ENCODE results near the gene HIPK1. TPM values are rescaled to one million over a fixed set of nuclear protein-coding genes. Genes with fewer than 3 reads are reported as not detected.

Gene HIPK1
- total RNA-seq, 5 donors from 2014 or later (not counting 1 experiment from before 2014, with no cell fraction given), result 99.5 to 189 (median 103) TPM

DNA sequence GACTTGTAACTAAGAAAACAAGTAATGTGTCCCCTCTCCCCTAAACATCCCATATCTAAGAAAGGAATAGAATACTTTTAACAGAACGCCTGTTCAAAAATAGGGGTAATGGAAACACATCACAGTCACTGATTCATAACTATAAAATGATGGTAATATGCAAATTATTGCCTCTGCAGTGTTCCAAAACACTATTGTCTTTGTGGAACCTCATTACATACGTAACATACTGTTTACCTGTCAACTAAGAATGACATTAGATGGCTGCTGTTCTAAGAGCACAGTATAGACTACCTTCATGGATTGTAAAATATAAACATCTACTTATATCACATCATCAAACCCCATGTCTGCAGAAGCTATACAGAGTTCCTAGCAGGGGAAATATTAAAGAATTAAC is 38.3 kb upstream of the HIPK1 start:
- no peak for DNase-seq
- Histone ChIP-seq H3K4me1 (ENCODE audit: control insufficient read depth in 1 of 2, extremely low read depth in 1 of 2, insufficient read depth in 2 of 2, low read length in 2 of 2) (peaks cover 2 to 6% of the 10 kb centered on the region in 2 experiments), H3K27ac (ENCODE audit: low read length) (no peak overlapping the region), H3K36me3 (ENCODE audit: control insufficient read depth in 2 of 2, extremely low read depth in 1 of 2, insufficient read depth in 1 of 2, low read length in 1 of 2) (peaks cover 12 to 16% of the 10 kb centered on the region in 2 donors), H3K27me3 (replicated peaks in 1 of 2; ENCODE audit: control insufficient read depth in 2 of 2, extremely low read depth in 1 of 2, insufficient read depth in 2 of 2, low read length in 1 of 2) (no peaks in the 10 kb centered on the region), H3K9me3 (no peaks in the 10 kb centered on the region), H3K4me3 (ENCODE audit: control insufficient read depth in 1 of 2, extremely low read depth in 1 of 2, low read length in 1 of 2) (no peak overlapping the region)
- POLR2A ChIA-PET, result interaction anchor here in 1 of 2 donors (0.5 kb wide), 1 partner anchor 40 kb away, joined by 3 read pairs; no protein-coding TSS in a partner anchor
- Mint-ChIP-seq H3K27ac (peak overlapping the region in 1 of 2 donors; percentile 3), H3K4me1 (peaks cover 19 to 30% (median 29%) of the 10 kb centered on the region in 3 donors), H3K9me3 (no peaks in the 10 kb centered on the region), H3K27me3 (no peaks in the 10 kb centered on the region), H3K4me3 (no peak overlapping the region), H3K36me3 (peaks cover 14% of the 10 kb centered on the region)
- no CpG with 5 or more reads among the region's 2 CpGs for WGBS (ENCODE audit: insufficient coverage)
- CTCF ChIA-PET, result interaction anchor here in 1 of 2 donors (0.6 to 1.7 kb wide), 5 partner anchors 13 to 187 kb away, joined by 3 to 6 read pairs (median 5); partner anchors contain the start of genes AP4B1 and OLFML3
- ATAC-seq (replicated peaks in 1 of 4), result no peak

DNA sequence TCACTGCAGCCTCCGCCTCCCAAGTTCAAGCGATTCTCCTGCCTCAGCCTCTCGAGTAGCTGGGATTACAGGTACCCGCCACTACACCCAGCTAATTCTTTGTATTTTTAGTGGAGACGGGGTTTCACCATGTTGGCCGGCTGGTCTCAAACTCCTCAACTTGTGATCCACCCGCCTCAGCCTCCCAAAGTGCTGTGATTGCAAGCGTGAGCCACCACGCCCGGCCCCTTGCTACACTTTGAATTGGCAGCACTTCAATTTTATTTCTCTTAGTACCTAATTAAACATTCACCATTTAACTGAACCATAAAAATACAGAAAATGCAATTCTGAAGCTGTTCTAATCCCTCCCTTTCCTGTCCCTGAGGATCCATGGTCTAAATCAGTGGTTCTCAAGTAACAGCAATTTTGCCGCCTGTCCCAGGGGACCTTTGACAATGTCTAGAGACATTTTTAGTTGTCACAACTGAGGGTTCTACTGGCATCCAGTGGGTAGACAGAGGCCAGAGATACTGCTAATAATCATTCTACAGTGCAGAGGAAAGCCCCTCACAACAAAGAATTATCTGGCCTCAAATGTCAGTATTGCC is 37.4 kb upstream of the HIPK1 start:
- Histone ChIP-seq H3K4me3 (ENCODE audit: control insufficient read depth in 1 of 2, extremely low read depth in 1 of 2, low read length in 1 of 2) (no peak overlapping the region), H3K27ac (ENCODE audit: low read length) (no peak overlapping the region), H3K4me1 (ENCODE audit: control insufficient read depth in 1 of 2, extremely low read depth in 1 of 2, insufficient read depth in 2 of 2, low read length in 2 of 2) (peaks cover 2 to 5% of the 10 kb centered on the region in 2 experiments), H3K36me3 (ENCODE audit: control insufficient read depth in 2 of 2, extremely low read depth in 1 of 2, insufficient read depth in 1 of 2, low read length in 1 of 2) (peaks cover 12 to 25% of the 10 kb centered on the region in 2 donors), H3K9me3 (no peaks in the 10 kb centered on the region), H3K27me3 (replicated peaks in 1 of 2; ENCODE audit: control insufficient read depth in 2 of 2, extremely low read depth in 1 of 2, insufficient read depth in 2 of 2, low read length in 1 of 2) (no peaks in the 10 kb centered on the region)
- DNase-seq, result no peak
- ChIA-PET POLR2A (interaction anchor here (0.5 to 0.7 kb wide), 2 partner anchors 16 to 39 kb away, joined by 3 to 12 read pairs; no protein-coding TSS in a partner anchor), CTCF (interaction anchor here (0.7 to 1.3 kb wide), 3 partner anchors 13 to 135 kb away, joined by 3 to 4 read pairs (median 3); no protein-coding TSS in a partner anchor)
- Mint-ChIP-seq H3K36me3 (peaks cover 23% of the 10 kb centered on the region), H3K4me1 (peaks cover 13 to 24% (median 22%) of the 10 kb centered on the region in 3 donors), H3K4me3 (no peak overlapping the region), H3K27me3 (no peaks in the 10 kb centered on the region), H3K9me3 (no peaks in the 10 kb centered on the region), H3K27ac (peak overlapping the region in 1 of 2 donors; percentile 39)
- no peak for ATAC-seq (replicated peaks in 1 of 4)
- 95% methylated on average over 8 of the region's 11 CpGs for WGBS (ENCODE audit: insufficient coverage)

DNA sequence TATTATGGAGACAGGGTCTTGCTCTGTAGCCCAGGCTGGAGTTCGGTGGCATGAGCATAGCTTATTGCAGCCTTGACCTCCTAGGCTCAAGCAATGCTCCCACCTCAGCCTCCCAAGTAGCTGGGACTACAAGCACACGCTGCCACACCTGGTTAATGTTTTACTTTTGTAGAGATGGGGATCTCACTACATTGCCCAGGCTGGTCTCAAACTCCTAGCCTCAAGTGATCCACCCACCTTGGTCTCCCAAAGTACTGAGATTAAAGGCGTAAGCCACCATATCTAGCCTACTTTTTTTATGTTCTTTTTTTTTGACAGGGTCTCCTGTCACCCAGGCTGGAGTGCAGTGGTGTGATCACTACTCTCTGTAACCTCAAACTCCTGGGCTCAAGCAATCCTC is 35.9 kb upstream of the HIPK1 start:
- CTCF ChIA-PET, result interaction anchor here in 1 of 2 donors (0.6 to 0.7 kb wide), 3 partner anchors 51 to 90 kb away, joined by 3 to 7 read pairs (median 4); no protein-coding TSS in a partner anchor
- H3K36me3 Mint-ChIP-seq, result peaks cover 35% of the 10 kb centered on the region

DNA sequence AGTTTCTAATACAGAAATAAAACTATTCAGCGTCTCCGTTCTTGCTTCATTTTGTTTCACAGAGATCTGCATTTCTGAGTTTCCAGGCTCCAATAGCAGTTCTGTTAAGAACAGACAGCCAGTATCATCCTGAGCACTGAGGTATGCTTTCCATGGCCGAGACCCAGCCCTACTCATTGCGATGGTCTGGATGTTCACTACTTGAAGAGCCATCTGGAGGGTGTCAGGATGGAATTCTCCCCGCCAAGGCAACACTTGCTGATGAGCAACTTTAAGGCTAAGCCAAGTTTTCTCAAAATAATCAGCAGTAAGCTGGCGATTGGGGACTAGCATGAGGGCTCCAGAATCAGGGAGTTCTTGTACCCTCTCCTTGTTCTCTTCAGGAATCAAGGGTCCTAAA is 34.0 kb upstream of the HIPK1 start:
- H3K4me3 ChIP-seq (ENCODE audit: control insufficient read depth in 1 of 2, extremely low read depth in 1 of 2, low read length in 1 of 2), result no peak overlapping the region
- ChIA-PET CTCF (no interaction called here), POLR2A (interaction anchor here (1.2 to 1.7 kb wide), 2 partner anchors 9 kb away, joined by 3 to 8 read pairs; partner anchors contain the start of gene AP4B1 (in 1 of the 2))
- peaks cover 9 to 54% of the 10 kb centered on the region in 2 donors for H3K36me3 ChIP-seq (ENCODE audit: control insufficient read depth in 2 of 2, extremely low read depth in 1 of 2, insufficient read depth in 1 of 2, low read length in 1 of 2)
- no peaks in the 10 kb centered on the region for H3K27me3 ChIP-seq (replicated peaks in 1 of 2; ENCODE audit: control insufficient read depth in 2 of 2, extremely low read depth in 1 of 2, insufficient read depth in 2 of 2, low read length in 1 of 2)
- Mint-ChIP-seq H3K4me1 (peaks cover 24 to 28% (median 27%) of the 10 kb centered on the region in 3 donors), H3K4me3 (no peak overlapping the region), H3K36me3 (peaks cover 52% of the 10 kb centered on the region), H3K27me3 (no peaks in the 10 kb centered on the region), H3K9me3 (no peaks in the 10 kb centered on the region), H3K27ac (peak overlapping the region in 1 of 2 donors; percentile 45)
- DNase-seq, result no peak
- 100% methylated on average over 5 of the region's 6 CpGs for WGBS (ENCODE audit: insufficient coverage)
- H3K9me3 ChIP-seq, result no peaks in the 10 kb centered on the region
- no peak overlapping the region for H3K27ac ChIP-seq (ENCODE audit: low read length)
- H3K4me1 ChIP-seq (ENCODE audit: control insufficient read depth in 1 of 2, extremely low read depth in 1 of 2, insufficient read depth in 2 of 2, low read length in 2 of 2), result no peaks in the 10 kb centered on the region
- ATAC-seq (replicated peaks in 1 of 4), result no peak

More for the DNA sequence above, 35.9 kb upstream of the HIPK1 start:
- peak overlapping the region in 1 of 2 donors; percentile 18 for H3K27ac Mint-ChIP-seq
- H3K9me3 ChIP-seq, result no peaks in the 10 kb centered on the region
- H3K9me3 Mint-ChIP-seq, result no peaks in the 10 kb centered on the region
- peaks cover 6 to 16% (median 14%) of the 10 kb centered on the region in 3 donors for H3K4me1 Mint-ChIP-seq
- H3K4me1 ChIP-seq (ENCODE audit: control insufficient read depth in 1 of 2, extremely low read depth in 1 of 2, insufficient read depth in 2 of 2, low read length in 2 of 2), result no peaks in the 10 kb centered on the region
- H3K27me3 Mint-ChIP-seq, result no peaks in the 10 kb centered on the region
- POLR2A ChIA-PET, result interaction anchor here in 1 of 2 donors (0.6 kb wide), 1 partner anchor 55 kb away, joined by 9 read pairs; no protein-coding TSS in a partner anchor
- no CpG with 5 or more reads among the region's 3 CpGs for WGBS (ENCODE audit: insufficient coverage)
- H3K36me3 ChIP-seq (ENCODE audit: control insufficient read depth in 2 of 2, extremely low read depth in 1 of 2, insufficient read depth in 1 of 2, low read length in 1 of 2), result peaks cover 12 to 39% of the 10 kb centered on the region in 2 donors
- H3K27ac ChIP-seq (ENCODE audit: low read length), result no peak overlapping the region
- ATAC-seq (replicated peaks in 1 of 4), result no peak
- no peaks in the 10 kb centered on the region for H3K27me3 ChIP-seq (replicated peaks in 1 of 2; ENCODE audit: control insufficient read depth in 2 of 2, extremely low read depth in 1 of 2, insufficient read depth in 2 of 2, low read length in 1 of 2)
- no peak overlapping the region for H3K4me3 Mint-ChIP-seq
- no peak for DNase-seq
- no peak overlapping the region for H3K4me3 ChIP-seq (ENCODE audit: control insufficient read depth in 1 of 2, extremely low read depth in 1 of 2, low read length in 1 of 2)

DNA sequence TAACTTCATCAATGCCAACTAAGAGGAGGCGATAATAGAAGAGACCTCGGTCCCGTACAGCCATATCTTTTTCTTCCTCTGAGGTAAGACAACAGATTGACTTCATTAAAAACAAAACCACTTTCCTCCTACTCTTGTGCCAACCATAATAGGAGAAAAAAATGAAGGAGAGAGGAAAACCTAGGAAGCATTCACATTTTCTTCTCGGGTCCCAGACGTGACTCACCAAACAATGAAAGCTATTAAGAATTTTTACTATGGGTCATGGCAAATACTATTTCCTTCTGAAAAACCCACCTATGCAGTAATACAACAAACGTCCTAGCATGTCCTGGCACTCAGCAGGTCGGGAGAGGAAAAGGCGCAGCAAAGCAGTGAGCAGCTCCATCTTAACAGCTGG is 33.2 kb upstream of the HIPK1 start:
- WGBS (ENCODE audit: insufficient coverage), result 85% methylated on average over 2 of the region's 8 CpGs
- no peak for ATAC-seq (replicated peaks in 1 of 4)
- Histone ChIP-seq H3K27ac (ENCODE audit: low read length) (no peak overlapping the region), H3K27me3 (replicated peaks in 1 of 2; ENCODE audit: control insufficient read depth in 2 of 2, extremely low read depth in 1 of 2, insufficient read depth in 2 of 2, low read length in 1 of 2) (no peaks in the 10 kb centered on the region), H3K4me1 (ENCODE audit: control insufficient read depth in 1 of 2, extremely low read depth in 1 of 2, insufficient read depth in 2 of 2, low read length in 2 of 2) (no peaks in the 10 kb centered on the region), H3K36me3 (ENCODE audit: control insufficient read depth in 2 of 2, extremely low read depth in 1 of 2, insufficient read depth in 1 of 2, low read length in 1 of 2) (peaks cover 9 to 61% of the 10 kb centered on the region in 2 donors), H3K9me3 (no peaks in the 10 kb centered on the region), H3K4me3 (ENCODE audit: control insufficient read depth in 1 of 2, extremely low read depth in 1 of 2, low read length in 1 of 2) (no peak overlapping the region)
- DNase-seq, result no peak
- Mint-ChIP-seq H3K27me3 (no peaks in the 10 kb centered on the region), H3K4me3 (no peak overlapping the region), H3K27ac (no peak overlapping the region), H3K4me1 (peaks cover 31 to 32% (median 31%) of the 10 kb centered on the region in 3 donors), H3K36me3 (peaks cover 61% of the 10 kb centered on the region), H3K9me3 (no peaks in the 10 kb centered on the region)
- POLR2A ChIA-PET, result interaction anchor here in 1 of 2 donors (1.7 kb wide), 1 partner anchor 8 kb away, joined by 8 read pairs; the partner anchor contains the start of gene AP4B1
- CTCF ChIA-PET, result interaction anchor here in 1 of 2 donors (0.5 to 0.6 kb wide), 2 partner anchors 10 to 13 kb away, joined by 3 to 4 read pairs; no protein-coding TSS in a partner anchor

GRCh38 chr1:113898241-113898814 is 30.8 kb upstream of the HIPK1 start:
- no peaks in the 10 kb centered on the region for H3K27me3 Mint-ChIP-seq
- POLR2A ChIA-PET, result interaction anchor here in 1 of 2 donors (0.7 kb wide), 1 partner anchor 11 kb away, joined by 4 read pairs; no protein-coding TSS in a partner anchor
- CTCF ChIA-PET, result no interaction called here

More at GRCh38 chr1:113898241-113898814, 30.8 kb upstream of the HIPK1 start:
- no peaks in the 10 kb centered on the region for H3K9me3 ChIP-seq
- no peak overlapping the region for H3K4me3 ChIP-seq (ENCODE audit: control insufficient read depth in 1 of 2, extremely low read depth in 1 of 2, low read length in 1 of 2)
- H3K36me3 ChIP-seq (ENCODE audit: control insufficient read depth in 2 of 2, extremely low read depth in 1 of 2, insufficient read depth in 1 of 2, low read length in 1 of 2), result peaks cover 6 to 73% of the 10 kb centered on the region in 2 donors
- no peak for DNase-seq
- peaks cover 54 to 55% (median 55%) of the 10 kb centered on the region in 3 donors for H3K4me1 Mint-ChIP-seq
- ATAC-seq (replicated peaks in 1 of 4), result no peak
- H3K4me1 ChIP-seq (ENCODE audit: control insufficient read depth in 1 of 2, extremely low read depth in 1 of 2, insufficient read depth in 2 of 2, low read length in 2 of 2), result peaks cover 3 to 8% of the 10 kb centered on the region in 2 experiments
- no peak overlapping the region for H3K4me3 Mint-ChIP-seq
- no CpG with 5 or more reads among the region's 1 CpG for WGBS (ENCODE audit: insufficient coverage)
- H3K27me3 ChIP-seq (replicated peaks in 1 of 2; ENCODE audit: control insufficient read depth in 2 of 2, extremely low read depth in 1 of 2, insufficient read depth in 2 of 2, low read length in 1 of 2), result no peaks in the 10 kb centered on the region
- H3K27ac ChIP-seq (ENCODE audit: low read length), result no peak overlapping the region
- no peaks in the 10 kb centered on the region for H3K9me3 Mint-ChIP-seq
- peak overlapping the region; percentile 63 to 83 for H3K27ac Mint-ChIP-seq
- H3K36me3 Mint-ChIP-seq, result peaks cover 80% of the 10 kb centered on the region
